Measurements from ENCODE around the gene NLRP14. TPM values are rescaled to one million over a fixed set of nuclear protein-coding genes. Genes with fewer than 3 reads are reported as not detected.

Gene NLRP14
- total and polyA plus RNA-seq, 2 donors (not counting 3 experiments of a cell fraction or from before 2014, with no cell fraction given): 0.24 to 0.26 TPM

GRCh38 chr11:7116370-7116769 is 96.1 kb downstream of the NLRP14 start:
- BruUV-seq (replicated peaks): no TSS peak
- Histone ChIP-seq H3K4me3 (replicated peaks in 1 of 3; ENCODE audit: insufficient read depth in 1 of 3, low read depth in 1 of 3, low read length in 3 of 3) (no peak overlapping the region), H3K9me1 (replicated peaks; ENCODE audit: control insufficient read depth, extremely low read depth, insufficient read depth, low read length) (no peaks in the 10 kb centered on the region), H3K4me2 (ENCODE audit: insufficient read depth, low read length) (no peak overlapping the region), H2AFZ (ENCODE audit: low read depth, low read length) (no peak overlapping the region), H3K36me3 (ENCODE audit: control insufficient read depth in 2 of 2, extremely low read depth in 1 of 2, insufficient read depth in 2 of 2, low read length in 2 of 2) (no peaks in the 10 kb centered on the region), H3K9me3 (replicated peaks; ENCODE audit: control insufficient read depth, insufficient read depth, low read length) (no peaks in the 10 kb centered on the region), H3K9ac (replicated peaks; ENCODE audit: extremely low read depth, insufficient read depth, low read length) (no peak overlapping the region), H3K79me2 (ENCODE audit: control insufficient read depth, insufficient read depth, low read length) (no peaks in the 10 kb centered on the region), H3K4me1 (ENCODE audit: control insufficient read depth, extremely low read depth, insufficient read depth, low read length) (peaks cover 2% of the 10 kb centered on the region), H4K20me1 (replicated peaks; ENCODE audit: control insufficient read depth, extremely low read depth, insufficient read depth, low read length) (no peaks in the 10 kb centered on the region), H3K27me3 (ENCODE audit: control insufficient read depth in 2 of 2, insufficient read depth in 2 of 2, low read length in 2 of 2) (peaks cover 0 to 3% of the 10 kb centered on the region in 2 experiments), H3K27ac (ENCODE audit: insufficient read depth, low read depth, low read length) (no peak overlapping the region)
- DNase-seq (ENCODE audit: low read depth, low spot score) (no peak), FAIRE-seq (no peak)
- ChIA-PET POLR2A (no interaction called here), CTCF (no interaction called here)
- no peak for TF ChIP-seq POLR2AphosphoS5 (IDR thresholded peaks at IDR 0.05; ENCODE audit: insufficient read depth, low read depth, low read length)
- no peak for TF ChIP-seq CTCF (IDR thresholded peaks at IDR 0.05; ENCODE audit: extremely low read depth in 1 of 2, insufficient read depth in 1 of 2, low read depth in 1 of 2, low read length in 2 of 2)
- TF ChIP-seq EZH2 (IDR thresholded peaks at IDR 0.05; ENCODE audit: borderline replicate concordance, low read depth, low read length, severe bottlenecking): no peak
- TF ChIP-seq POLR2A (IDR thresholded peaks at IDR 0.05; ENCODE audit: low read depth, low read length): no peak
- no peak for TF ChIP-seq FOS (IDR thresholded peaks at IDR 0.05; ENCODE audit: borderline replicate concordance, insufficient read depth, low read length)
- no peak for TF ChIP-seq MYC (IDR thresholded peaks at IDR 0.05; ENCODE audit: low read depth, low read length)
- no peak for TF ChIP-seq GATA2 (IDR thresholded peaks at IDR 0.05; ENCODE audit: insufficient read depth, insufficient read length, low read depth, low read length)
- no peak for TF ChIP-seq JUN (IDR thresholded peaks at IDR 0.05; ENCODE audit: borderline replicate concordance, insufficient read depth, insufficient read length, low read depth)
- no peak for TF ChIP-seq MAX (IDR thresholded peaks at IDR 0.05; ENCODE audit: insufficient read depth, insufficient read length)
- intact Hi-C loops (cut with micrococcal nuclease): no loop called here
- dilution Hi-C loops (cut with MboI; ENCODE audit: extremely low pct_ligation_motif_present, low sequenced_read_pairs): no loop called here

Other genes starting within 250 kb of the NLRP14 start
- gene OR2AG2, start 248.5 kb upstream of the NLRP14 start, total RNA-seq: 0.33 and 0.46 TPM in 2 replicates
- 0.13 and 0.18 TPM in 2 replicates for gene OR2AG2, start 248.5 kb upstream of the NLRP14 start, polyA plus RNA-seq
- gene OR2AG1, start 237.5 kb upstream of the NLRP14 start, total RNA-seq: not detected in 2 replicates
- not detected in 2 replicates for gene OR2AG1, start 237.5 kb upstream of the NLRP14 start, polyA plus RNA-seq
- gene OR6A2, start 220.8 kb upstream of the NLRP14 start, total RNA-seq: 0.27 and 0.46 TPM in 2 replicates
- gene OR6A2, start 220.8 kb upstream of the NLRP14 start, polyA plus RNA-seq: 0.06 and 0.21 TPM in 2 replicates
- not detected in 2 replicates for gene OR10A5, start 174.8 kb upstream of the NLRP14 start, total RNA-seq
- gene OR10A5, start 174.8 kb upstream of the NLRP14 start, polyA plus RNA-seq: not detected in 2 replicates
- gene OR10A2, start 157.4 kb upstream of the NLRP14 start, total RNA-seq: not detected in 2 replicates
- not detected in 2 replicates for gene OR10A2, start 157.4 kb upstream of the NLRP14 start, polyA plus RNA-seq
- not detected in 2 replicates for gene OR10A4, start 143.9 kb upstream of the NLRP14 start, total RNA-seq
- gene OR10A4, start 143.9 kb upstream of the NLRP14 start, polyA plus RNA-seq: not detected in 2 replicates
- 0.31 and 1.2 TPM in 2 replicates for gene OR2D2, start 128.0 kb upstream of the NLRP14 start, total RNA-seq
- gene OR2D2, start 128.0 kb upstream of the NLRP14 start, polyA plus RNA-seq: 0.08 and 0.18 TPM in 2 replicates
- not detected in 2 replicates for gene OR2D3, start 99.5 kb upstream of the NLRP14 start, total RNA-seq
- gene OR2D3, start 99.5 kb upstream of the NLRP14 start, polyA plus RNA-seq: not detected in 2 replicates
- 2.9 and 6.0 TPM in 2 replicates for gene ZNF215, start 94.1 kb upstream of the NLRP14 start, total RNA-seq
- gene ZNF215, start 94.1 kb upstream of the NLRP14 start, polyA plus RNA-seq: 0.86 and 1.2 TPM in 2 replicates
- gene ZNF214, start 133 bp upstream of the NLRP14 start, total RNA-seq: 1.7 and 2.5 TPM in 2 replicates
- gene ZNF214, start 133 bp upstream of the NLRP14 start, polyA plus RNA-seq: 0.45 and 0.94 TPM in 2 replicates
- gene RBMXL2, start 68.5 kb downstream of the NLRP14 start, total RNA-seq: 0.51 TPM in 1 of 2 replicates, not detected in the other
- gene RBMXL2, start 68.5 kb downstream of the NLRP14 start, polyA plus RNA-seq: 0.24 and 0.25 TPM in 2 replicates
- 0.25 TPM in 1 of 2 replicates, not detected in the other for gene SYT9, start 231.4 kb downstream of the NLRP14 start, total RNA-seq
- gene SYT9, start 231.4 kb downstream of the NLRP14 start, polyA plus RNA-seq: 0.23 and 0.27 TPM in 2 replicates